ENCODE measurements around the gene MIEF1.
A peak's percentile ranks its signal among the peaks of the same experiment; 100 is the strongest.

Gene MIEF1

DNA sequence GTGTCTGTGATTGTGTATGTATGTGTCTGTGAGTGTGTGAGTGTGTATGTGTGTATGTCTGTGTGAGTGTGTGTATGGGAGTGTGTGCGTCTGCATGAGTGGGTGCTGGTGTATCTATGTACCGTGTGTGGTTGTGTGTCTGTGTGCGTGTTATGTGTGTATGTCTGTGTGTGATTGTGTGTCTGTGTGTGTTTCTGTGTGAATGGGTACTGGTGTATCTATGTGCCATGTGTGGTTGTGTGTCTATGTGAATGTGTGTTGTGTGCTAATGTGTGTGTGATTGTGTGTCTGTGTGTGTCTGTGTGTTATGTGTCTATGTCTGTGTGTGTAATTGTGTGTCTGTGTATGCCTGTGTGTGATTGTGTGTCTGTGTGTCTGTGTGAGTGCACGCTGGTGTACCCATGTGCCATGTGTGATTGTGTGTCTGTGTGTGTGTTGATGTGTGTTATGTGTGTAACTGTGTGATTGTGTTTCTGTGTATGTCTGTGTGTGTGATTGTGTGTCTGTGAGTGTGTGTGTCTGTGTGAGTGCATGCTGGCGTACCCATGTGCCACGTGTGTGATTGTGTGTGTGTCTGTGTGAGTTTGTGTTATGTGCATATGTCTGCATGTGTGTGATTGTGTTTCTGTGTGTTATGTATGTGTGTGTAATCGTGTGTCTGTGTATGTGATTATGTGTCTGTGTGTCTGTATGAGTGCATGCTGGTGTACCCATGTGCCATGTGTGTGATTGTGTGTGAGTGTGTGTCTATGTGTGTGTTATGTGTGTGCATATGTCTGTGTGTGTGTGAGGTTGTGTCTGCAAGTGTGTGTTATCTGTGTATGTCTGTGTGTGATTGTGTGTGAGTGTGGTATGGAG lies 61.7 kb downstream of the MIEF1 start:
- DNase-seq = no peak

DNA sequence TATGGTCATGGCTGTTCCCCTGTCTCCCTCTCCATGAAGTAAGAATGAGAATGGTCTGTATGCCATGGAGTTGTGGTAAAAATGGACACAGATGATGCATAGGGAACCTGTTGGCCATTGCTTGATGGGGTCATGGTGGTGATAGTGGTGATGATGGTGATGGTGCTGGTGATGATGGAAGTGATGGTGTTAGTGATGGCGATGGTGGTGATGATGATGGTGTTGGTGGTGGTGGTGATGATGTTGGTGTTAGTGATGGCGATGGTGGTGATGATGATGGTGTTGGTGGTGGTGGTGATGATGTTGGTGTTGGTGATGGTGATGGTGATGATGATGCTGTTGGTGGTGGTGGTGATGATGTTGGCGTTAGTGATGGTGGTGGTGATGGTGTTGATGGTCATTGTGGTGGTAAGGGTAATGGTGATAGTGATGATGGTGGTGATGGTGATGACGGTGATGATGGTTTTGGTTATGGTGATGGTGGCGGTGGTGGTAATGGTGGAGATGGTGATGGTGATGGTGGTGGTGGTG lies 63.4 kb downstream of the MIEF1 start:
- no peak for DNase-seq

DNA sequence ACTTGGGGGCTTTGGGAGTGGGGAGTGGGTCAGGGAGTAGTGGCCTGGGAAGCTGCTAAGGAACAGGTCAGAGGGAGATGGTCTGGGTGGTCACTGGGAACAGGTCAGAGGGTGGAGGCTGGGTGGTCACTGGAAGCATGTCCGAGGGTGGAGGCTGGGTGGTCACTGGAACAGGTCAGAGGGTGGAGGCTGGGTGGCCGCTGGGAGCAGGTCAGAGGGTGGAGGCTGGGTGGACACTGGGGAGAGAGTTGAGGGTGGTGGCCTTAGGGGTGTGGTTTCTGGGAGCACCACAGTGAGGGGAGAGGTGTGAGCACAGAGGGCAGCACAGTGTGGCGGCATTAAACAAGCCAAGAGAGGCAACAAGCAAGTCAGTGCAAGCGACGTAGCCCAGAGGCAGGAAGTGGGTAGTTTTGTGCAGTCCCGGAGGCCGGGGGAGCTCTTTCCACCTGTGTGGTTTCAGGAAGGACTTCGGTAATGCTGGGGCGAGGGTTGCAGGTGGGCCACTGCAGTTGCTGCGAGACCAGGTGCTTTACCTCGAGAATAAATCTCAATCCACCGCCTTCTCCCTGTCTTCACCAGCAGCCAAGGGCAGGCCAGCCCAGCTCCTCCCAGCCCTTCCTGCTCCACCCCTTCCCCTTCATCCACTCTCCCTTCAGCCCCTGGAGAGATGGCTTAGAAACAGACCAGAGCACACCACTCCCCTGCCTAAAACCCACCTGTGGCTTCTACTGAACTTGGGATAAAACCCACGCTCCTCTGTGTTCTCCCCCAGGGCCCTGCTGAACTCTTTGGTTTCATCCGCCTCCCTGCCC lies 65.3 kb downstream of the MIEF1 start:
- peak; percentile 50 for DNase-seq
